Measurements from ENCODE around the gene MEX3B. TPM values are rescaled to one million over a fixed set of nuclear protein-coding genes. Genes with fewer than 3 reads are reported as not detected.

Gene MEX3B
- total and polyA plus RNA-seq, 9 of the 15 experiments (the other 6 are each of a cell fraction or from before 2014, with no cell fraction given), result 0.94 to 12.8 (median 3.6) TPM

DNA sequence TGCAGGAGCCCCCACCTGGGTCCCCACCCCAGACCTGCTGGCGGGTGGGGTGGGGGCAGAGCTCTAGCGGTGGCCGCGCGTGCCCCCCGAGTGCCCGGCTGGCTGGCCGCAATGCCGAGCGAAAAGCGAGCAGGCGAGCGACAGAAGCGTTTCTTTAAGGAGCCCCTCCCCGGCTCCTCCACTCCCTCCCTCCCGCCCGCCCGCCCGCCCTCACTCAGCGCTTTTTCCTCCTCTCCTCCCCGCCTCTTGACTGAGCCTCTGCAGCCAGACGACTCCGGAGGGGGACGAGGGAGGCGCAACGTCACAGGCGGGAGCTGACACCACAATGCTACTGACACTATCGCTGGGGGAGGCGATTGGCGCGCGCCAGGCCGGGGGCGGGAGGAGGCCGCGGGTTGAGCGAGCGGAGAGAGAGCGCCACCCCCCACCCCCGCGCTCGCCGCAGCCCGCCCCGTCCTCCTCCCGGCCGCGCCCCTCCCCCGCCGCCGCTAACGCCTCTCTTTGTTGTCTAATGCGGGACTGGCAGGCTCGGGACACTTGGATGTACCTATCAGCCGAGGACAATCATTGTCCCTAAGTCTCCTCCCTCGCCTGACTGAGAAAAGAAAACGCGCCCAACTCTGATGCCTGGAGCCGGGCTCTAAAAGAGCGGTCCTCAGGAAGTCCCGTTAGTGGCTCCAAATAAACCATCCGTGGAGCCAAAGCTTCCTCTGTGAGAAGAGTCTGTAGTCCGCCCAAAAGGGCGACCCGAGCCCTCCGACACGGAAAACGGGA lies at the start of gene MEX3B (continued):
- TF ChIP-seq, protein P1, sequence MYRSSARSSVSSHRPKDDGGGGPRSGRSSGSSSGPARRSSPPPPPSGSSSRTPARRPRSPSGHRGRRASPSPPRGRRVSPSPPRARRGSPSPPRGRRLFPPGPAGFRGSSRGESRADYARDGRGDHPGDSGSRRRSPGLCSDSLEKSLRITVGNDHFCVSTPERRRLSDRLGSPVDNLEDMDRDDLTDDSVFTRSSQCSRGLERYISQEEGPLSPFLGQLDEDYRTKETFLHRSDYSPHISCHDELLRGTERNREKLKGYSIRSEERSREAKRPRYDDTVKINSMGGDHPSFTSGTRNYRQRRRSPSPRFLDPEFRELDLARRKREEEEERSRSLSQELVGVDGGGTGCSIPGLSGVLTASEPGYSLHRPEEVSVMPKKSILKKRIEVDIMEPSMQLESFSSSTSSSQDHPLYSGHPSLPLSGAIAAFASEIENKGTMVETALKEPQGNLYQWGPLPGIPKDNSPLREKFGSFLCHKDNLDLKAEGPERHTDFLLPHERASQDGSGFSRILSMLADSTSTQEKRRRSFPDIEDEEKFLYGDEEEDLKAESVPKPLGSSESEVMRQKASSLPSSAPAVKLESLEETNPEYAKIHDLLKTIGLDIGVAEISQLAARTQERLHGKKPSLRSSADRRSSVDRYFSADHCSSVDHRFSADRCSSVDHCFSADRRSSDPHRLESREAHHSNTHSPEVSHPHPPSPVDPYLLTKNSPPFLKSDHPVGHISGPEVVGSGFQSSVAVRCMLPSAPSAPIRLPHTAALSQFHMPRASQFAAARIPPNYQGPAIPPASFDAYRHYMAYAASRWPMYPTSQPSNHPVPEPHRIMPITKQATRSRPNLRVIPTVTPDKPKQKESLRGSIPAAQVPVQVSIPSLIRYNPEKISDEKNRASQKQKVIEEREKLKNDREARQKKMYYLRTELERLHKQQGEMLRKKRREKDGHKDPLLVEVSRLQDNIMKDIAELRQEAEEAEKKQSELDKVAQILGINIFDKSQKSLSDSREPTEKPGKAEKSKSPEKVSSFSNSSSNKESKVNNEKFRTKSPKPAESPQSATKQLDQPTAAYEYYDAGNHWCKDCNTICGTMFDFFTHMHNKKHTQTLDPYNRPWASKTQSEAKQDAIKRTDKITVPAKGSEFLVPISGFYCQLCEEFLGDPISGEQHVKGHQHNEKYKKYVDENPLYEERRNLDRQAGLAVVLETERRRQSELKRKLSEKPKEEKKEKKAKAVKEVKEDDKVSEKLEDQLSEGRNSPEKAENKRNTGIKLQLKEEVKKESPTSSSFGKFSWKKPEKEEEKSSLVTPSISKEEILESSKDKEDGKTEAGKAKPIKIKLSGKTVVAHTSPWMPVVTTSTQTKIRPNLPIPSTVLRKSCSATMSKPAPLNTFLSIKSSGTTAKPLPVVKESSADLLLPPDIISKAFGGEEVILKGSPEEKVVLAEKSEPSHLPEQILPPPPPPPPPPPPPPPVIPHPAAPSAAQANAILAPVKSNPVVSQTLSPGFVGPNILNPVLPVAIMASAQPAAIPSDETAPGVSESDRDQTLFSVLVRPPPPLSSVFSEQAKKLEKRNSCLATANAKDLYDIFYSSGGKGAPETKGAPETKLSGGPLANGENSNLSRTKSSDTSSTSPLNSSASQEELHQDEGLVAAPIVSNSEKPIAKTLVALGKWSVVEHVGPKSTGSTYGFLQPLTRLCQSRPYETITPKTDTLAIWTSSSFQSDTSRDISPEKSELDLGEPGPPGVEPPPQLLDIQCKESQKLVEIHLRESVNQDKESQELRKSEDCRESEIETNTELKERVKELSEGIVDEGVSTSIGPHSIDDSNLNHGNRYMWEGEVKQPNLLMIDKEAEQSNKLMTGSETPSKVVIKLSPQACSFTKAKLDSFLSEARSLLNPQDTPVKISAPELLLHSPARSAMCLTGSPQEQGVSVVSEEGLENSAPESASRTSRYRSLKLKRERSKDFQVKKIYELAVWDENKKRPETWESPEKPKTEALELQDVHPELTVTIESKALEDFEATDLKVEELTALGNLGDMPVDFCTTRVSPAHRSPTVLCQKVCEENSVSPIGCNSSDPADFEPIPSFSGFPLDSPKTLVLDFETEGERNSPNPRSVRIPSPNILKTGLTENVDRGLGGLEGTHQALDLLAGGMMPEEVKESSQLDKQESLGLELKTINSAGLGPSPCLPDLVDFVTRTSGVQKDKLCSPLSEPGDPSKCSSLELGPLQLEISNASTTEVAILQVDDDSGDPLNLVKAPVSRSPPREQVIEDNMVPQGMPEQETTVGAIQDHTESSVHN (IDR thresholded peaks at IDR 0.05; ENCODE audit: borderline replicate concordance in 1 of 2, low read depth in 1 of 2), result no peak
- TF ChIP-seq ZNF512 (tag; IDR thresholded peaks at IDR 0.05), result no peak
- TF ChIP-seq HNRNPUL1 (IDR thresholded peaks at IDR 0.05; ENCODE audit: low read length), result no peak
- TF ChIP-seq, protein P2, sequence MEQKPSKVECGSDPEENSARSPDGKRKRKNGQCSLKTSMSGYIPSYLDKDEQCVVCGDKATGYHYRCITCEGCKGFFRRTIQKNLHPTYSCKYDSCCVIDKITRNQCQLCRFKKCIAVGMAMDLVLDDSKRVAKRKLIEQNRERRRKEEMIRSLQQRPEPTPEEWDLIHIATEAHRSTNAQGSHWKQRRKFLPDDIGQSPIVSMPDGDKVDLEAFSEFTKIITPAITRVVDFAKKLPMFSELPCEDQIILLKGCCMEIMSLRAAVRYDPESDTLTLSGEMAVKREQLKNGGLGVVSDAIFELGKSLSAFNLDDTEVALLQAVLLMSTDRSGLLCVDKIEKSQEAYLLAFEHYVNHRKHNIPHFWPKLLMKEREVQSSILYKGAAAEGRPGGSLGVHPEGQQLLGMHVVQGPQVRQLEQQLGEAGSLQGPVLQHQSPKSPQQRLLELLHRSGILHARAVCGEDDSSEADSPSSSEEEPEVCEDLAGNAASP (IDR thresholded peaks at IDR 0.05), result no peak
- peak; percentile 35; the same call in 1 of the 2 replicates for TF ChIP-seq CHD2 (IDR thresholded peaks at IDR 0.05; ENCODE audit: low read depth, low read length)
- TF ChIP-seq CREM (IDR thresholded peaks at IDR 0.05; ENCODE audit: low read depth), result peak; percentile 95
- TF ChIP-seq GATA2 (CRISPR knock-in tag; IDR thresholded peaks at IDR 0.05), result no peak
- peak; percentile 85 for TF ChIP-seq POLR2G (IDR thresholded peaks at IDR 0.05; ENCODE audit: low read depth, low read length)
- TF ChIP-seq, protein P3, sequence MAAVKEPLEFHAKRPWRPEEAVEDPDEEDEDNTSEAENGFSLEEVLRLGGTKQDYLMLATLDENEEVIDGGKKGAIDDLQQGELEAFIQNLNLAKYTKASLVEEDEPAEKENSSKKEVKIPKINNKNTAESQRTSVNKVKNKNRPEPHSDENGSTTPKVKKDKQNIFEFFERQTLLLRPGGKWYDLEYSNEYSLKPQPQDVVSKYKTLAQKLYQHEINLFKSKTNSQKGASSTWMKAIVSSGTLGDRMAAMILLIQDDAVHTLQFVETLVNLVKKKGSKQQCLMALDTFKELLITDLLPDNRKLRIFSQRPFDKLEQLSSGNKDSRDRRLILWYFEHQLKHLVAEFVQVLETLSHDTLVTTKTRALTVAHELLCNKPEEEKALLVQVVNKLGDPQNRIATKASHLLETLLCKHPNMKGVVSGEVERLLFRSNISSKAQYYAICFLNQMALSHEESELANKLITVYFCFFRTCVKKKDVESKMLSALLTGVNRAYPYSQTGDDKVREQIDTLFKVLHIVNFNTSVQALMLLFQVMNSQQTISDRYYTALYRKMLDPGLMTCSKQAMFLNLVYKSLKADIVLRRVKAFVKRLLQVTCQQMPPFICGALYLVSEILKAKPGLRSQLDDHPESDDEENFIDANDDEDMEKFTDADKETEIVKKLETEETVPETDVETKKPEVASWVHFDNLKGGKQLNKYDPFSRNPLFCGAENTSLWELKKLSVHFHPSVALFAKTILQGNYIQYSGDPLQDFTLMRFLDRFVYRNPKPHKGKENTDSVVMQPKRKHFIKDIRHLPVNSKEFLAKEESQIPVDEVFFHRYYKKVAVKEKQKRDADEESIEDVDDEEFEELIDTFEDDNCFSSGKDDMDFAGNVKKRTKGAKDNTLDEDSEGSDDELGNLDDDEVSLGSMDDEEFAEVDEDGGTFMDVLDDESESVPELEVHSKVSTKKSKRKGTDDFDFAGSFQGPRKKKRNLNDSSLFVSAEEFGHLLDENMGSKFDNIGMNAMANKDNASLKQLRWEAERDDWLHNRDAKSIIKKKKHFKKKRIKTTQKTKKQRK (IDR thresholded peaks at IDR 0.05; ENCODE audit: borderline replicate concordance, low read depth, low read length), result no peak
- TF ChIP-seq NFE2 (IDR thresholded peaks at IDR 0.05; ENCODE audit: low read depth), result no peak
- TF ChIP-seq NR3C1 (CRISPR knock-in tag; IDR thresholded peaks at IDR 0.05), result no peak
